ENCODE measurements around the gene RTN4RL2. TPM values are rescaled to one million over a fixed set of nuclear protein-coding genes. Genes with fewer than 3 reads are reported as not detected.

RTN4RL2 gene
- total RNA-seq (2013; cell fraction: nucleolus; rRNA removed): not detected in 2 replicates
- total RNA-seq (2014; rRNA removed) (0.33 and 0.34 TPM in 2 replicates), total RNA-seq (2014; rRNA removed; fragmentation: Illumina TruSeq; extraction: Trizol) (not detected in 2 replicates), total RNA-seq (2021) (1.0 and 1.1 TPM in 2 replicates), polyA plus RNA-seq (2011; rRNA removed) (not detected in 2 replicates), polyA plus RNA-seq (2014; fragmentation: Illumina TruSeq; extraction: Trizol) (not detected in 2 replicates), polyA plus RNA-seq (2014; fragmentation: Nextera tagmentation; extraction: Ambion mirVana) (under 1 TPM in 1 of 2 experiments, not detected in 1; 0.14 TPM), polyA plus RNA-seq (2014; rRNA removed) (0.58 and 0.88 TPM in 2 replicates), polyA plus RNA-seq (2016; fragmentation: Nextera tagmentation; extraction: Ambion mirVana) (under 1 TPM; 0.48 to 0.55 TPM), polyA minus RNA-seq (2011; rRNA and poly(A)+ RNA removed) (not detected in 2 replicates), Bru-seq, nascent RNA (percentile 23 among the genes with signal in this experiment), BruChase-seq, experiment 1, labeled RNA remaining after a 6-hour chase (percentile 18 among the genes with signal in this experiment), BruChase-seq, experiment 2, labeled RNA remaining after a 2-hour chase (percentile 15 among the genes with signal in this experiment)
- polyA plus RNA-seq (2011; ENCODE audit: low read depth): not detected
- 0.03 and 0.09 TPM in 2 replicates for polyA plus RNA-seq (2011; cell fraction: cytosol; rRNA removed)
- 0.22 and 0.39 TPM in 2 replicates for polyA plus RNA-seq (2011; cell fraction: nucleus; rRNA removed)
- polyA plus RNA-seq (2012): 0.08 and 0.11 TPM in 2 replicates
- polyA minus RNA-seq (2011; cell fraction: cytosol; rRNA and poly(A)+ RNA removed): not detected in 2 replicates
- 0.36 and 0.38 TPM in 2 replicates for polyA minus RNA-seq (2011; cell fraction: nucleus; rRNA and poly(A)+ RNA removed)
- long read RNA-seq, experiment 1: 0 reads
- long read RNA-seq, experiment 2: 0 reads

- H3K9ac ChIP-seq (ENCODE audit: control insufficient read depth, insufficient read depth, low read length): no peak within 1 kb of the TSS
- no peaks in the 10 kb centered on the region for H3K79me2 ChIP-seq (ENCODE audit: control insufficient read depth, insufficient read depth, low read length)
- WGBS (ENCODE audit: insufficient coverage, insufficient replicate concordance, low lambda C conversion rate, missing lambda C conversion rate): 1% methylated on average over 25 of the region's 66 CpGs
- no peaks in the 10 kb centered on the region for H3K9me3 ChIP-seq (replicated peaks; ENCODE audit: control insufficient read depth, insufficient read depth, low read length)
- TF ChIP-seq IKZF1 (conservative IDR thresholded peaks at IDR 0.05): peak; percentile 93
- TF ChIP-seq, protein P1, sequence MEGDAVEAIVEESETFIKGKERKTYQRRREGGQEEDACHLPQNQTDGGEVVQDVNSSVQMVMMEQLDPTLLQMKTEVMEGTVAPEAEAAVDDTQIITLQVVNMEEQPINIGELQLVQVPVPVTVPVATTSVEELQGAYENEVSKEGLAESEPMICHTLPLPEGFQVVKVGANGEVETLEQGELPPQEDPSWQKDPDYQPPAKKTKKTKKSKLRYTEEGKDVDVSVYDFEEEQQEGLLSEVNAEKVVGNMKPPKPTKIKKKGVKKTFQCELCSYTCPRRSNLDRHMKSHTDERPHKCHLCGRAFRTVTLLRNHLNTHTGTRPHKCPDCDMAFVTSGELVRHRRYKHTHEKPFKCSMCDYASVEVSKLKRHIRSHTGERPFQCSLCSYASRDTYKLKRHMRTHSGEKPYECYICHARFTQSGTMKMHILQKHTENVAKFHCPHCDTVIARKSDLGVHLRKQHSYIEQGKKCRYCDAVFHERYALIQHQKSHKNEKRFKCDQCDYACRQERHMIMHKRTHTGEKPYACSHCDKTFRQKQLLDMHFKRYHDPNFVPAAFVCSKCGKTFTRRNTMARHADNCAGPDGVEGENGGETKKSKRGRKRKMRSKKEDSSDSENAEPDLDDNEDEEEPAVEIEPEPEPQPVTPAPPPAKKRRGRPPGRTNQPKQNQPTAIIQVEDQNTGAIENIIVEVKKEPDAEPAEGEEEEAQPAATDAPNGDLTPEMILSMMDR (IDR thresholded peaks at IDR 0.05 in 2 of 3, conservative IDR thresholded peaks at IDR 0.05 in 1 of 3; ENCODE audit: control insufficient read depth in 2 of 3, extremely low read depth in 1 of 3, insufficient read depth in 1 of 3, low read depth in 3 of 3, low read length in 3 of 3): peak; percentile 26 to 38 (median 36); a peak in 4 of 6 replicates
- no peak for TF ChIP-seq POU2F2 (IDR thresholded peaks at IDR 0.05; ENCODE audit: borderline replicate concordance, low read depth, low read length)
- no peak for TF ChIP-seq USF2 (IDR thresholded peaks at IDR 0.05; ENCODE audit: borderline replicate concordance, low read depth, low read length)
- TF ChIP-seq ZNF217 (IDR thresholded peaks at IDR 0.05): peak; percentile 47; the same call in 1 of the 2 replicates
- TF ChIP-seq BHLHE40 (IDR thresholded peaks at IDR 0.05; ENCODE audit: borderline replicate concordance in 1 of 2, low read depth in 2 of 2, low read length in 1 of 2): peak in 1 of 2 experiments; percentile 13; a peak in 1 of 4 replicates
- ATAC-seq (peak; percentile 49), FAIRE-seq (no peak), DNase-seq (ENCODE audit: low read depth, low spot score) (no peak)
- H2AFZ ChIP-seq (ENCODE audit: control insufficient read depth, low read depth, low read length): peak within 1 kb of the TSS; percentile 41; the same call in 1 of the 2 replicates
- peaks cover 20% of the 10 kb centered on the region for H3K4me1 ChIP-seq (ENCODE audit: control insufficient read depth, insufficient read depth, low read length)
- ChIA-PET RAD21 (ENCODE audit: unreplicated experiment) (interaction anchor here (0.8 to 2.8 kb wide), 5 partner anchors 14 to 114 kb away, joined by 3 to 11 read pairs (median 7); no protein-coding TSS in a partner anchor), SMC1A (ENCODE audit: uncharacterized antibody, unreplicated experiment) (interaction anchor here (1.2 to 5.1 kb wide), 4 partner anchors 12 to 114 kb away, joined by 3 to 95 read pairs (median 4); no protein-coding TSS in a partner anchor), POLR2A (interaction anchor here (1.0 kb wide), 1 partner anchor 33 kb away, joined by 3 read pairs; no protein-coding TSS in a partner anchor), CTCF (interaction anchor here (0.6 to 9.4 kb wide), 14 partner anchors 9 to 188 kb away, joined by 3 to 321 read pairs (median 4); partner anchors contain the start of gene SLC43A1)
- peaks cover 5 to 10% of the 10 kb centered on the region in 2 experiments for H3K27me3 ChIP-seq (replicated peaks in 1 of 2; ENCODE audit: control insufficient read depth in 2 of 2, insufficient read depth in 2 of 2, low read length in 1 of 2)
- no TSS peak for BruUV-seq (replicated peaks)
- no peaks in the 10 kb centered on the region for H3K36me3 ChIP-seq (ENCODE audit: control insufficient read depth in 2 of 2, insufficient read depth in 2 of 2, low read length in 1 of 2)
- H3K4me2 ChIP-seq (ENCODE audit: control insufficient read depth, insufficient read depth): peak within 1 kb of the TSS; percentile 92
- in situ Hi-C loops (cut with MboI): no loop called here
- no peak within 1 kb of the TSS for H3K27ac ChIP-seq (ENCODE audit: control insufficient read depth, insufficient read depth)
- peak within 1 kb of the TSS; percentile 5; the same call in 1 of the 2 replicates for H3K4me3 ChIP-seq
- H4K20me1 ChIP-seq (ENCODE audit: control insufficient read depth, insufficient read depth): 0 out of 2 replicates have a peak, but pooled peaks cover 2% of the 10 kb centered on the region
- intact Hi-C loops (cut with micrococcal nuclease; ENCODE audit: unreplicated experiment): no loop called here
These were observed at the start of gene RTN4RL2 for GRCh38 chr11:57460022-57460757. Gene RTN4RL2, plus strand, starts transcription at chr11:57460528. Its CDS starts 338 bp downstream, at chr11:57460866.

Data from GM12878 (cell line).